ENCODE measurements around the gene CYREN.

CYREN gene

GRCh38 chr7:135184254-135184841 is 13.8 kb upstream of the CYREN start:
- Histone ChIP-seq H3K9me3 (ENCODE audit: control extremely low read depth in 1 of 5, control insufficient read depth in 4 of 5, insufficient read depth in 2 of 5, low read depth in 1 of 5, low read length in 4 of 5) (peaks cover 3 to 39% (median 26%) of the 10 kb centered on the region in 5 experiments), H3K27ac (ENCODE audit: insufficient read depth in 1 of 2, low read depth in 1 of 2, low read length in 2 of 2, poor library complexity in 1 of 2, severe bottlenecking in 2 of 2) (no peak overlapping the region), H3K27me3 (replicated peaks in 2 of 5; ENCODE audit: control insufficient read depth in 4 of 5, insufficient read depth in 5 of 5, low read length in 4 of 5) (no peaks in the 10 kb centered on the region), H3K36me3 (ENCODE audit: control insufficient read depth in 4 of 4, insufficient read depth in 4 of 4, low read length in 3 of 4) (peaks cover 11 to 90% (median 58%) of the 10 kb centered on the region in 4 experiments), H3K4me3 (ENCODE audit: control insufficient read depth in 1 of 7, extremely low read depth in 1 of 7, insufficient read depth in 4 of 7, low read depth in 2 of 7, low read length in 6 of 7) (no peak overlapping the region), H3K4me1 (ENCODE audit: control extremely low read depth in 1 of 4, control insufficient read depth in 4 of 4, insufficient read depth in 4 of 4, low read length in 3 of 4) (peaks cover 0 to 6% (median 0%) of the 10 kb centered on the region in 4 experiments)
- ChIA-PET CTCF (interaction anchor here (0.9 to 1.8 kb wide), 4 partner anchors 8 to 198 kb away, joined by 3 read pairs; partner anchors contain the start of gene AGBL3), POLR2A (interaction anchor here (0.6 kb wide), 1 partner anchor 197 kb away, joined by 4 read pairs; no protein-coding TSS in a partner anchor)
- 94% methylated on average over 3 of the region's 5 CpGs for WGBS (ENCODE audit: insufficient coverage)
- DNase-seq: no peak

GRCh38 chr7:135183478-135183877 is 13.0 kb upstream of the CYREN start:
- no peaks in the 10 kb centered on the region for H3K27me3 ChIP-seq (replicated peaks in 2 of 5; ENCODE audit: control insufficient read depth in 4 of 5, insufficient read depth in 5 of 5, low read length in 4 of 5)
- peaks cover 3 to 39% (median 26%) of the 10 kb centered on the region in 5 experiments for H3K9me3 ChIP-seq (ENCODE audit: control extremely low read depth in 1 of 5, control insufficient read depth in 4 of 5, insufficient read depth in 2 of 5, low read depth in 1 of 5, low read length in 4 of 5)
- H3K4me3 ChIP-seq (ENCODE audit: control insufficient read depth in 1 of 7, extremely low read depth in 1 of 7, insufficient read depth in 4 of 7, low read depth in 2 of 7, low read length in 6 of 7): no peak overlapping the region
- ChIA-PET POLR2A (no interaction called here), CTCF (interaction anchor here (1.4 kb wide), 1 partner anchor 197 kb away, joined by 3 read pairs; the partner anchor contains the start of gene AGBL3)
- H3K36me3 ChIP-seq (ENCODE audit: control insufficient read depth in 4 of 4, insufficient read depth in 4 of 4, low read length in 3 of 4): peaks cover 11 to 81% (median 52%) of the 10 kb centered on the region in 4 experiments
- 96% methylated on average over 6 of the region's 7 CpGs for WGBS (ENCODE audit: insufficient coverage)
- no peak overlapping the region for H3K27ac ChIP-seq (ENCODE audit: insufficient read depth in 1 of 2, low read depth in 1 of 2, low read length in 2 of 2, poor library complexity in 1 of 2, severe bottlenecking in 2 of 2)
- peaks cover 0 to 6% (median 0%) of the 10 kb centered on the region in 4 experiments for H3K4me1 ChIP-seq (ENCODE audit: control extremely low read depth in 1 of 4, control insufficient read depth in 4 of 4, insufficient read depth in 4 of 4, low read length in 3 of 4)
- DNase-seq: no peak

GRCh38 chr7:135181929-135182678 is 11.6 kb upstream of the CYREN start:
- Histone ChIP-seq H3K4me1 (ENCODE audit: control extremely low read depth in 1 of 4, control insufficient read depth in 4 of 4, insufficient read depth in 4 of 4, low read length in 3 of 4) (peaks cover 0 to 6% (median 0%) of the 10 kb centered on the region in 4 experiments), H3K36me3 (ENCODE audit: control insufficient read depth in 4 of 4, insufficient read depth in 4 of 4, low read length in 3 of 4) (peaks cover 11 to 68% (median 42%) of the 10 kb centered on the region in 4 experiments), H3K27ac (ENCODE audit: insufficient read depth in 1 of 2, low read depth in 1 of 2, low read length in 2 of 2, poor library complexity in 1 of 2, severe bottlenecking in 2 of 2) (no peak overlapping the region), H3K4me3 (ENCODE audit: control insufficient read depth in 1 of 7, extremely low read depth in 1 of 7, insufficient read depth in 4 of 7, low read depth in 2 of 7, low read length in 6 of 7) (no peak overlapping the region), H3K27me3 (replicated peaks in 2 of 5; ENCODE audit: control insufficient read depth in 4 of 5, insufficient read depth in 5 of 5, low read length in 4 of 5) (no peaks in the 10 kb centered on the region), H3K9me3 (ENCODE audit: control extremely low read depth in 1 of 5, control insufficient read depth in 4 of 5, insufficient read depth in 2 of 5, low read depth in 1 of 5, low read length in 4 of 5) (peaks cover 3 to 39% (median 26%) of the 10 kb centered on the region in 5 experiments)
- DNase-seq: no peak
- CTCF ChIA-PET: interaction anchor here (0.7 to 1.4 kb wide), 2 partner anchors 11 to 24 kb away, joined by 3 to 4 read pairs; no protein-coding TSS in a partner anchor
- POLR2A ChIA-PET: no interaction called here
- WGBS (ENCODE audit: insufficient coverage): 97% methylated on average over 29 of the region's 31 CpGs

DNA sequence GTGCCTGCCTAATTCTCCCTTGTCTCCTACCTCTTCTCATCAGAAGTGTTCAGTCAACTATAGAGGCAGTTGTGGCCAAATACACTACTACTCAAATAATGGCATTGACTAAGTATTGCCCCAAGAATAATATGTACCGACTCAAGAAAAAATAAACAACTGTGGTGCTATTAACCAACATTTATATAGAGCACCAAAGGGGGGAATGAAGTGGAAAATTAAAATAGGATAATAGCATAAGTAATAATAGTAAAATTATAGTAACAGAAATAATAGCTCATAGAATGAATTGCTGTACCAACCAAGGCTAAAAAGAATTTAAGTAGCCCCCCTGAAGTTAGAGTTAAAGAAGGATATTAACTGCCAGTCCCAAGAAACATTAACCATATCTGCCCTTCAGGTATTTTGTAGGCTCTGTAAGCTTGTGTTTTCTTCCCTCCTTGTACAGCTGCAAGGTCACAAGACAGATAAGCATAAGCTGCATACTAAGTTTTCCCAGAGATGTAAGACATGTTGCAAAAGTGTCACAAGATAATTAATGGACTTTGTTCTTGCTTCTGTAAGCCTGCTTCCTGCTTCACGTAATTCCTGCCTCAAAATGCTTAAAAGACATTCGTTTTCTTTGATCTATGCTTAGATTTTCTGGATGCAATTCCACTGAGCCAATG is 10.9 kb upstream of the CYREN start:
- peak in 1 of 3 donors; percentile 22 for DNase-seq
- no peaks in the 10 kb centered on the region for H3K27me3 ChIP-seq (replicated peaks in 2 of 5; ENCODE audit: control insufficient read depth in 4 of 5, insufficient read depth in 5 of 5, low read length in 4 of 5)
- peaks cover 11 to 60% (median 35%) of the 10 kb centered on the region in 4 experiments for H3K36me3 ChIP-seq (ENCODE audit: control insufficient read depth in 4 of 4, insufficient read depth in 4 of 4, low read length in 3 of 4)
- POLR2A ChIA-PET: interaction anchor here (0.6 kb wide), 1 partner anchor 586 kb away, joined by 3 read pairs; no protein-coding TSS in a partner anchor
- no peak overlapping the region for H3K4me3 ChIP-seq (ENCODE audit: control insufficient read depth in 1 of 7, extremely low read depth in 1 of 7, insufficient read depth in 4 of 7, low read depth in 2 of 7, low read length in 6 of 7)
- 90% methylated on average over 2 of the region's 3 CpGs for WGBS (ENCODE audit: insufficient coverage)
- H3K27ac ChIP-seq (ENCODE audit: insufficient read depth in 1 of 2, low read depth in 1 of 2, low read length in 2 of 2, poor library complexity in 1 of 2, severe bottlenecking in 2 of 2): no peak overlapping the region
- peaks cover 3 to 39% (median 26%) of the 10 kb centered on the region in 5 experiments for H3K9me3 ChIP-seq (ENCODE audit: control extremely low read depth in 1 of 5, control insufficient read depth in 4 of 5, insufficient read depth in 2 of 5, low read depth in 1 of 5, low read length in 4 of 5)
- H3K4me1 ChIP-seq (ENCODE audit: control extremely low read depth in 1 of 4, control insufficient read depth in 4 of 4, insufficient read depth in 4 of 4, low read length in 3 of 4): peaks cover 0 to 6% (median 0%) of the 10 kb centered on the region in 4 experiments
- CTCF ChIA-PET: interaction anchor here (0.8 to 1.4 kb wide), 6 partner anchors 8 to 194 kb away, joined by 3 to 4 read pairs (median 3); partner anchors contain the start of gene TMEM140

DNA sequence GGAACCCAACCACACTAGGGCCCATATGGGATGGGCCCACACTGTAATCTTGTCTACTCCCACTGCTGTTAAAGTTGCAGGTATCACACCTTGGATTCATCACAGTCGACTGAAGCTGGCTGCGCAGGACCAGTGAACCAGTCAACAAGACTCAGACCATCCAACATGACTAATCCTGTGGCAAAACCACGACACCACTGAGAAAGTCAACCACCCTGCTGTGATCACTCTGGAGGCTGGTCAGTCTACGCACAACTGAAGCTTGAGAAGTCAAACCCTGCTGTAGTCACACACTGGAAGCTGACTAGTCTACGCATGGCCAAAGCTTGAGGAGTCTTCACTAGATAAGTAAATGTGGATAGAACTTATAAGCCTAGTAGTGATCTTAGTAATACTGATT is 9.6 kb upstream of the CYREN start:
- no peaks in the 10 kb centered on the region for H3K4me1 ChIP-seq (ENCODE audit: control extremely low read depth in 1 of 4, control insufficient read depth in 4 of 4, insufficient read depth in 4 of 4, low read length in 3 of 4)
- no peak overlapping the region for H3K4me3 ChIP-seq (ENCODE audit: control insufficient read depth in 1 of 7, extremely low read depth in 1 of 7, insufficient read depth in 4 of 7, low read depth in 2 of 7, low read length in 6 of 7)
- POLR2A ChIA-PET: no interaction called here
- CTCF ChIA-PET: interaction anchor here (0.8 to 1.3 kb wide), 6 partner anchors 9 to 194 kb away, joined by 3 to 4 read pairs (median 3); partner anchors contain the start of gene AGBL3
- no peak overlapping the region for H3K27ac ChIP-seq (ENCODE audit: insufficient read depth in 1 of 2, low read depth in 1 of 2, low read length in 2 of 2, poor library complexity in 1 of 2, severe bottlenecking in 2 of 2)
- H3K36me3 ChIP-seq (ENCODE audit: control insufficient read depth in 4 of 4, insufficient read depth in 4 of 4, low read length in 3 of 4): peaks cover 11 to 48% (median 26%) of the 10 kb centered on the region in 4 experiments
- peaks cover 3 to 39% (median 26%) of the 10 kb centered on the region in 5 experiments for H3K9me3 ChIP-seq (ENCODE audit: control extremely low read depth in 1 of 5, control insufficient read depth in 4 of 5, insufficient read depth in 2 of 5, low read depth in 1 of 5, low read length in 4 of 5)
- WGBS (ENCODE audit: insufficient coverage): 83% methylated on average over 2 of the region's 5 CpGs
- no peaks in the 10 kb centered on the region for H3K27me3 ChIP-seq (replicated peaks in 2 of 5; ENCODE audit: control insufficient read depth in 4 of 5, insufficient read depth in 5 of 5, low read length in 4 of 5)
- no peak for DNase-seq

- no peak overlapping the region for H3K4me3 ChIP-seq (ENCODE audit: control insufficient read depth in 1 of 7, extremely low read depth in 1 of 7, insufficient read depth in 4 of 7, low read depth in 2 of 7, low read length in 6 of 7)
- CTCF ChIA-PET: interaction anchor here (0.8 to 1.2 kb wide), 2 partner anchors 19 to 193 kb away, joined by 3 read pairs; partner anchors contain the start of gene AGBL3
- no peaks in the 10 kb centered on the region for H3K4me1 ChIP-seq (ENCODE audit: control extremely low read depth in 1 of 4, control insufficient read depth in 4 of 4, insufficient read depth in 4 of 4, low read length in 3 of 4)
- DNase-seq: no peak
- H3K27me3 ChIP-seq (replicated peaks in 2 of 5; ENCODE audit: control insufficient read depth in 4 of 5, insufficient read depth in 5 of 5, low read length in 4 of 5): no peaks in the 10 kb centered on the region
- H3K36me3 ChIP-seq (ENCODE audit: control insufficient read depth in 4 of 4, insufficient read depth in 4 of 4, low read length in 3 of 4): peaks cover 11 to 41% (median 23%) of the 10 kb centered on the region in 4 experiments
- 96% methylated on average over 8 of the region's 8 CpGs for WGBS (ENCODE audit: insufficient coverage)
- POLR2A ChIA-PET: no interaction called here
- peaks cover 3 to 38% (median 26%) of the 10 kb centered on the region in 5 experiments for H3K9me3 ChIP-seq (ENCODE audit: control extremely low read depth in 1 of 5, control insufficient read depth in 4 of 5, insufficient read depth in 2 of 5, low read depth in 1 of 5, low read length in 4 of 5)
- no peak overlapping the region for H3K27ac ChIP-seq (ENCODE audit: insufficient read depth in 1 of 2, low read depth in 1 of 2, low read length in 2 of 2, poor library complexity in 1 of 2, severe bottlenecking in 2 of 2)
Measured at GRCh38 chr7:135179321-135179925, 8.9 kb upstream of the CYREN start.

Measured in common myeloid progenitor, CD34-positive (primary cell).